ENCODE results near the gene CDH11.

CDH11 gene

GRCh38 chr16:64950731-64951130 is 171.1 kb downstream of the CDH11 start:
- DNase-seq: no peak
- Histone ChIP-seq H3K27me3 (ENCODE audit: insufficient read depth, low read depth, severe bottlenecking) (no peaks in the 10 kb centered on the region), H3K9me3 (ENCODE audit: severe bottlenecking) (no peaks in the 10 kb centered on the region), H3K4me3 (ENCODE audit: low read depth, low read length) (no peak overlapping the region), H3K27ac (no peak overlapping the region), H3K36me3 (no peaks in the 10 kb centered on the region)
- TF ChIP-seq CTCF (IDR thresholded peaks at IDR 0.05; ENCODE audit: low read depth, low read length): no peak

DNA sequence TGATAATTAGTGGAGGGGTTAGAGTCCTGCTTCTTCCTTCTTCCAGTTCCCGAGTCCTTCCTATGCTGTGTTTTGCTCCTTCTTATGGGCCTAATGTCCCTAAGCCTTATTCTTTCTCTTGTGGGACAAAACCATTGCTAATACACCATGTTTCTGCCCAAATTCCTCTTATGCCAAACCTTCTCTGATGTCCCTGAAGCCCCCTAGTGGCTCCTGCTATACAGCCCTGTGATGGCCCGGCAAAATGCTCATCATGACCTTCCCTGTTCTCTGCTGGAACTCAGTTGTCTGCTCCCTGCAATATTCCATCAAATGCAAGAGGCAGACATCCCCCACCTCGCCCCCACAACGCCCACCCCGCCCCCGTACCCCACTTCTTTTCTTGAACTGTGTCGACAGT is 171.6 kb downstream of the CDH11 start:
- Histone ChIP-seq H3K27ac (no peak overlapping the region), H3K9me3 (ENCODE audit: severe bottlenecking) (no peaks in the 10 kb centered on the region), H3K27me3 (ENCODE audit: insufficient read depth, low read depth, severe bottlenecking) (no peaks in the 10 kb centered on the region), H3K36me3 (no peaks in the 10 kb centered on the region), H3K4me3 (ENCODE audit: low read depth, low read length) (no peak overlapping the region)
- TF ChIP-seq CTCF (IDR thresholded peaks at IDR 0.05; ENCODE audit: low read depth, low read length): peak; percentile 38
- DNase-seq: peak; percentile 8

DNA sequence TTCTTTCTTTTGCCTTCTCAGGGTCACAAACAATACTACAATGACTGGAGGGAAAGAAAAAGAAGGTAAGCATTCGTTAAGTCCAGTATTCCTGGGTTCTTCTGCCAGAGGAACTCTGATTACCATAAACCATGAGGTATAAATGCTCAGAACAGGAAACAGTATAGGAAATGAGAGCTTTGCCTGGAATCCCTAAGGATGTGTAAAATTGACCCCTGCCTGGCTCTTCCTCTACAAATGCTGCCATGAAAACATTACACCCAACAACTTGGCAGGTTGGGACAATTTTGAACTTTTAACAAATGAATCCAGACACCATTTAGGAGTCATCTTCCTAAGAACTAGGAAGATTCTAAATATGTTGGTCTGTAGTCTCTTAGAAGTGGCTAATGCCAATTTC is 173.8 kb downstream of the CDH11 start:
- no peaks in the 10 kb centered on the region for H3K9me3 ChIP-seq (ENCODE audit: severe bottlenecking)
- no peak overlapping the region for H3K4me3 ChIP-seq (ENCODE audit: low read depth, low read length)
- no peaks in the 10 kb centered on the region for H3K36me3 ChIP-seq
- H3K27ac ChIP-seq: no peak overlapping the region
- no peak for DNase-seq
- TF ChIP-seq CTCF (IDR thresholded peaks at IDR 0.05; ENCODE audit: low read depth, low read length): no peak
- no peaks in the 10 kb centered on the region for H3K27me3 ChIP-seq (ENCODE audit: insufficient read depth, low read depth, severe bottlenecking)

GRCh38 chr16:64947651-64948050 is 174.2 kb downstream of the CDH11 start:
- Histone ChIP-seq H3K9me3 (ENCODE audit: severe bottlenecking) (no peaks in the 10 kb centered on the region), H3K4me3 (ENCODE audit: low read depth, low read length) (no peak overlapping the region), H3K36me3 (no peaks in the 10 kb centered on the region), H3K27ac (no peak overlapping the region), H3K27me3 (ENCODE audit: insufficient read depth, low read depth, severe bottlenecking) (no peaks in the 10 kb centered on the region)
- no peak for DNase-seq
- no peak for TF ChIP-seq CTCF (IDR thresholded peaks at IDR 0.05; ENCODE audit: low read depth, low read length)

DNA sequence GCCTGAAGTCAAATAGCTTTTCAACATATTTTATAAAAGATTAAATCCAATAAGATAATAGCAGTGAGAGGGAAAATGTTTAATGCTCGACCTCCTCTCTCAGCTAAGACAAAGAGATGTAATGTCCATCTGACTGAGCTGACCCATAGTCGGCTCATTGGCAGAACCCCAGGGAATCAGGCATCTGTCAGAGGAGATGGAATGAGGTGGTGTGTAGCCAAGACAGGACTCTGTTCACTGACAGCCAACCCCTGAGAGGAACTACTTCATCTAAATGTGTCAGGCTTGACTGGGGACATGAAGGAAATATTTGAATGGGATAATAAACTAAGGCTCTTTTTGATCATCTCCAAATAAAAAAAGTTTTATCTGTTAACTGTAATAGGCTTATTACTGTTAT is 188.0 kb downstream of the CDH11 start:
- peak; percentile 20 for DNase-seq
- peak overlapping the region; percentile 38; the same call in 1 of the 2 replicates for H3K27ac ChIP-seq
- no peak for TF ChIP-seq CTCF (IDR thresholded peaks at IDR 0.05; ENCODE audit: low read depth, low read length)

DNA sequence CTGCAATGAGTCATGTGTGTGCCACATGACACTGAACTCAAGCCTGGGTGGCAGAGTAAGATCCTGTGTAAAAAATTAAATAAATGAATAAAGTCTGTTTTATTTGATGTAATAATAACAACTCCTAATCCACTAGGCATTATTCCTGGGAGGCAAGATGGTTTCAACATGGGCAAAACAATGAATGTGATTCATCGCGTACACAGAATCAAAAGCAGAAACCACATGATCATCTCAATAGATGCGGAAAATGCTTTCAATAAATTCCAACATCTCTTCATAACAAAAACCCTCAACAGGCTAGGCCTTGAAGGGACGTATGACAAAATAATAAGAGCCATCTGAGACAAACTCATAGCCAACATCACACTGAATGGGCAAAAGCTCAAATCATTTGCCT is 195.4 kb downstream of the CDH11 start:
- H3K9me3 ChIP-seq (ENCODE audit: severe bottlenecking): peaks cover 13% of the 10 kb centered on the region
- H3K4me3 ChIP-seq (ENCODE audit: low read depth, low read length): no peak overlapping the region
- TF ChIP-seq CTCF (IDR thresholded peaks at IDR 0.05; ENCODE audit: low read depth, low read length): no peak
- no peaks in the 10 kb centered on the region for H3K27me3 ChIP-seq (ENCODE audit: insufficient read depth, low read depth, severe bottlenecking)
- H3K36me3 ChIP-seq: no peaks in the 10 kb centered on the region
- H3K27ac ChIP-seq: no peak overlapping the region
- DNase-seq: no peak

More for the DNA sequence above, 188.0 kb downstream of the CDH11 start:
- no peaks in the 10 kb centered on the region for H3K36me3 ChIP-seq
- no peak overlapping the region for H3K4me3 ChIP-seq (ENCODE audit: low read depth, low read length)
- H3K9me3 ChIP-seq (ENCODE audit: severe bottlenecking): no peaks in the 10 kb centered on the region
- H3K27me3 ChIP-seq (ENCODE audit: insufficient read depth, low read depth, severe bottlenecking): no peaks in the 10 kb centered on the region

All from WERI-Rb-1 (cell line).